HepG2 (cell line): ENCODE results near the gene PAX4. TPM values are rescaled to one million over a fixed set of nuclear protein-coding genes. Genes with fewer than 3 reads are reported as not detected.

Experiments used
- ARHGAP35 ChIP-seq: sonication (generic); formaldehyde crosslinking; IDR thresholded peaks from 2 replicates; pipeline ENCODE4 v1.9.0; 2022; ENCODE audit warnings: mild to moderate bottlenecking, inconsistent platforms, moderate library complexity, missing genetic modification reagents, borderline replicate concordance
- FOXK1 ChIP-seq: sonication (generic); formaldehyde crosslinking; IDR thresholded peaks from 2 replicates; pipeline ENCODE4 v1.4.0; 2020; ENCODE audit warnings: low read depth, missing genetic modification reagents, borderline replicate concordance
- GRHL1 ChIP-seq: sonication (generic); formaldehyde crosslinking; conservative IDR thresholded peaks from 2 replicates; pipeline ENCODE4 v1.8.0; 2022; ENCODE audit warnings: missing genetic modification reagents
- JUND ChIP-seq: sonication (generic); formaldehyde crosslinking; IDR thresholded peaks from 2 replicates; pipeline ENCODE4 v1.8.0; 2022; ENCODE audit warnings: mild to moderate bottlenecking, missing genetic modification reagents
- KDM2A ChIP-seq: sonication (generic); formaldehyde crosslinking; IDR thresholded peaks from 2 replicates; pipeline ENCODE4 v1.4.0; 2020; ENCODE audit warnings: low read depth, missing genetic modification reagents, borderline replicate concordance
- KLF6 ChIP-seq: IDR thresholded peaks from 2 replicates; pipeline ENCODE4 v1.8.0; 2016; ENCODE audit warnings: missing biosample characterization, missing genetic modification reagents
- MAF1 ChIP-seq: sonication (generic); formaldehyde crosslinking; IDR thresholded peaks from 2 replicates; pipeline ENCODE4 v1.5.0; 2020; ENCODE audit warnings: missing genetic modification reagents, borderline replicate concordance
- NR2C2 ChIP-seq: sonication (generic); formaldehyde crosslinking; IDR thresholded peaks from 2 replicates; pipeline ENCODE4 v1.4.0; 2020; ENCODE audit warnings: missing genetic modification reagents, mild to moderate bottlenecking, moderate library complexity, borderline replicate concordance
- RAD21 ChIP-seq: fragments of 450-650 bp; formaldehyde crosslinking; IDR thresholded peaks from 2 replicates; pipeline ENCODE4 v1.5.0; 2020; ENCODE audit warnings: mild to moderate bottlenecking
- RFXANK ChIP-seq: IDR thresholded peaks from 2 replicates; pipeline ENCODE4 v1.6.1; 2016
- TCF7 ChIP-seq: sonication (generic); IDR thresholded peaks from 2 replicates; pipeline ENCODE4 v1.6.1; 2016; ENCODE audit warnings: antibody characterized with exemption, low read depth
- TOPORS ChIP-seq: sonication (generic); formaldehyde crosslinking; IDR thresholded peaks from 2 replicates; pipeline ENCODE4 v1.8.0; 2023; ENCODE audit warnings: mild to moderate bottlenecking, missing genetic modification reagents
- ZBED4 ChIP-seq: sonication (generic); formaldehyde crosslinking; IDR thresholded peaks from 2 replicates; pipeline ENCODE4 v1.4.0; 2020; ENCODE audit warnings: missing genetic modification reagents, borderline replicate concordance
- ZBTB34 ChIP-seq: sonication (generic); formaldehyde crosslinking; IDR thresholded peaks from 2 replicates; pipeline ENCODE4 v1.8.0; 2022; ENCODE audit warnings: mild to moderate bottlenecking, missing genetic modification reagents
- ZNF280B ChIP-seq: sonication (generic); formaldehyde crosslinking; IDR thresholded peaks from 2 replicates; pipeline ENCODE4 v1.5.0; 2020; ENCODE audit warnings: missing genetic modification reagents, mild to moderate bottlenecking, borderline replicate concordance
- ZNF501 ChIP-seq: sonication (generic); formaldehyde crosslinking; IDR thresholded peaks from 2 replicates; pipeline ENCODE4 v1.5.1; 2020; ENCODE audit warnings: mild to moderate bottlenecking, moderate library complexity, missing genetic modification reagents
- ZNF678 ChIP-seq: sonication (generic); formaldehyde crosslinking; IDR thresholded peaks from 2 replicates; pipeline ENCODE4 v1.4.0; 2020; ENCODE audit warnings: mild to moderate bottlenecking, missing genetic modification reagents
- ZNF720 ChIP-seq: sonication (generic); formaldehyde crosslinking; IDR thresholded peaks from 2 replicates; pipeline ENCODE4 v1.4.0; 2020; ENCODE audit warnings: missing genetic modification reagents
- polyA plus RNA-seq, 8 experiments: library from polyadenylated mRNA; depleted of rRNA in 3 of 8; stranded (reverse) in 7 of 8; unstranded in 1 of 8; fragments of >200 nt; fragmentation: Illumina TruSeq in 4 of 8; extraction: Trizol in 4 of 8; gene quantifications; 2 replicates each; pipeline versions ENCODE4 v1.2.1 to v1.2.3, GENCODE V29; 2011 to 2016; ENCODE audit warnings: low read depth in 4 of 8, missing spikeins in 1 of 8, mixed read lengths in 1 of 8; ENCODE audit not compliant: insufficient read depth in 1 of 8
- total RNA-seq, 5 experiments: library from RNA; depleted of rRNA; stranded (reverse); fragments of >200 nt; fragmentation: Illumina TruSeq; extraction: Trizol; gene quantifications; 2 replicates each; pipeline ENCODE4 v1.2.3, GENCODE V29; 2016; ENCODE audit warnings: low read depth in 1 of 5
- TF ChIP-seq, protein P1 (sequence below): sonication (generic); formaldehyde crosslinking; IDR thresholded peaks from 2 replicates; pipeline ENCODE4 v1.8.0; 2022; ENCODE audit warnings: missing genetic modification reagents, mild to moderate bottlenecking, inconsistent platforms, borderline replicate concordance

The PAX4 gene
- total and polyA plus RNA-seq, 2 of the 13 experiments (the other 11 are each of a cell fraction or from before 2014, with no cell fraction given), result not detected

- TF ChIP-seq GRHL1, result no peak
- no peak for TF ChIP-seq TCF7
- TF ChIP-seq ZBED4, result peak; percentile 23; the same call in 1 of the 2 replicates
- TF ChIP-seq NR2C2 (CRISPR knock-in tag), result no peak
- TF ChIP-seq RAD21 (CRISPR knock-in tag), result peak; percentile 34; the same call in 1 of the 2 replicates
- no peak for TF ChIP-seq ZNF720
- no peak for TF ChIP-seq MAF1 (CRISPR knock-in tag)
- TF ChIP-seq RFXANK (CRISPR knock-in tag), result no peak
- no peak; the same call in 1 of the 2 replicates for TF ChIP-seq ARHGAP35
- no peak for TF ChIP-seq KLF6
- peak; percentile 83; the same call in 1 of the 2 replicates for TF ChIP-seq KDM2A (CRISPR knock-in tag)
- TF ChIP-seq JUND, result no peak
- 0 out of 2 replicates have a peak, but pooled peaks have one; percentile 27 for TF ChIP-seq FOXK1 (CRISPR knock-in tag)
- no peak for TF ChIP-seq TOPORS (CRISPR knock-in tag)
- TF ChIP-seq, protein P1, sequence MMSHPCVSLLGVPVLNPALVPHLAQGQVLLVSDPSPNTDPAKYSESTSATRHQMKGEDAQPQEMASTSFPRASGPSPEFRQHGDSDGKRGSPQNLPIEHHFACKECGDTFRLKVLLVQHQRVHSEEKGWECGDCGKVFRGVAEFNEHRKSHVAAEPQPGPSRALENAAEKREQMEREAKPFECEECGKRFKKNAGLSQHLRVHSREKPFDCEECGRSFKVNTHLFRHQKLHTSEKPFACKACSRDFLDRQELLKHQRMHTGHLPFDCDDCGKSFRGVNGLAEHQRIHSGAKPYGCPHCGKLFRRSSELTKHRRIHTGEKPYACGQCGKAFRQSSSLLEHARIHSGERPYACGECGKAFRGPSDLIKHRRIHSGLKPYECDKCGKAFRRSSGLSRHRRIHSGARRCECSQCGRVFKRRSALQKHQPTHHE (CRISPR knock-in tag), result no peak
- TF ChIP-seq ZNF280B, result 0 out of 2 replicates have a peak, but pooled peaks have one; percentile 63
- no peak for TF ChIP-seq ZNF678
- TF ChIP-seq ZNF501 (CRISPR knock-in tag), result peak; percentile 52
- TF ChIP-seq ZBTB34 (CRISPR knock-in tag), result no peak
Measured at GRCh38 chr7:127588697-127589482, 29.1 kb downstream of the PAX4 start (continued).
